CD4-positive, alpha-beta T cell treated with Interferon alpha-2 for 1 hour (primary cell): ENCODE measurements around the gene STRAP.
"Not testable (repeated sequence)": the region's sequence is repeated elsewhere in the genome, so short reads cannot be mapped to it uniquely, and the experiment has no call there.

Experiments used
- DNase-seq, 2 donors: peaks; one replicate each; pipeline ENCODE4 v3.0.0-alpha.2; 2020 to 2022

The STRAP gene

DNA sequence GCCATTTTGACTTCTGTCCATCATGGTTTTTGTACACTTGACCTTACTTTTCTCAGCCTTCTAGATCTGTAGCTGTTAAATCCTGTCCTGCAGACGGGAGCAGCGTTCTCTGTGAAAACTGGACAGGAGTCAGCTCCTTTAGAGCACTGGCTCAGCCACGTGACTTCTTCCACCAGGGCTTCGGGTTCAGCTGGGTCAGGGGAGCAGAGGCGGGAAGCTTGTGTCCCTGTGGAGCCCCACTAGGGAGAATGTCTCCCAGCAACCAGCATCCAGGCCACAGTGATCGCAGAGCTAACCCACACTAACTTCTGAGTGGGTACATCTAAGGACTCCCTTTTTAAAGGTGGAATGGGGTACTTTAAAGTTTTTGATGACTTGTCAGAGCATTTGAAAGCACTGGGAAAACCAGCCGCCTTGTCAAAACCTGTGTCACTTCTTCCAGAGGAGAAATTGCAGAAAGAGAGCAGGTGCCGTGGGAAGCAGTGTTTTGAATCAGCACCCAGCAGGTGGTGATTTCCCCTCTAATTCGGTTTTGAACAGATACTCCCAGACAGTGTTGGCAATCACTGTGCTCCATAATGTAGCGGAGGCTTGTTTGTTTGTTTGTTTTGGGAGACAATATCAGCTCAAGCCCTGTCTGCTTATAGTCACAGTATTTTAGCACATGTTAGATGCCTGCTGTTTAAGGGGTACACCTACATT is 46.8 kb downstream of the STRAP start:
- no peak for DNase-seq

DNA sequence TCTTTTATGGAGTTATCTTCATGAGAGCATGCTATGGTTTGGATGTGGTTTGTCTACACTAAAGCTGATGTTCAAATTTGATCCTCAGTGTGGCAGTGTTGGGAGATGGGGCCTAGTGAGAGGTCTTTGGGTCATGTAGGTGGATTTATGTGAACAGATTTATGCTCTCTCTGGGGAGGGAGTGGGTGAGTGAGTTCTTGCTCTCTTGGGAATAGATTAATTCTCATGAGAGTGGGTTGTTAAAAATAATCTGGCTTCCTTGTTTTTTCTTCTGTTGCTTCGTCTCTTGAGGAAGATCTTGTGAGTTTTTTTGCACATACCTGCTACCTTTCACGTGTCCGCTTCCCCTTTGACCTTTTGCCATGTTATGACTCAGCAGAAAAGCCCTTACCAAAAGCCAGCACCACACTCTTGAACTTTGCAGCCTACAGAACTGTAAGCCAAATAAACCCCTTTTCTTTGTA is 49.4 kb downstream of the STRAP start:
- DNase-seq = no peak

DNA sequence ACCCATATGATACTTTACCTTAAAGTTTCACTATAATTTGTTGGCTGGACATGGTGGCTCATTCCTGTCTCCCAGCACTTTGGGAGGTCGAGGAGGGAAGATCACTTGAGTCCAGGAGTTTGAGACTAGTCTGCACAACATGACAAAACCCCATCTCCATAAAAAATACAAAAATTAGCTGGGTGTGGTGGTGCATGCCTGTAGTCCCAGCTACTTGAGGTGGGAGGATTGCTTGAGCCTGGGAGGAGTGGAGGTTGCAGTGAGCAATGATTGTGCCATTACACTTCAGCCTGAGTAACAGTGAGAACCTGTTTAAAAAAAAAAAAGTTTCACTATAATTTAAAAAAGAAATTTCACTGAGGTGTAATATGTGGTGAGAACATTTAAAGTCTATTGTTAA is 50.1 kb downstream of the STRAP start:
- DNase-seq = no peak

DNA sequence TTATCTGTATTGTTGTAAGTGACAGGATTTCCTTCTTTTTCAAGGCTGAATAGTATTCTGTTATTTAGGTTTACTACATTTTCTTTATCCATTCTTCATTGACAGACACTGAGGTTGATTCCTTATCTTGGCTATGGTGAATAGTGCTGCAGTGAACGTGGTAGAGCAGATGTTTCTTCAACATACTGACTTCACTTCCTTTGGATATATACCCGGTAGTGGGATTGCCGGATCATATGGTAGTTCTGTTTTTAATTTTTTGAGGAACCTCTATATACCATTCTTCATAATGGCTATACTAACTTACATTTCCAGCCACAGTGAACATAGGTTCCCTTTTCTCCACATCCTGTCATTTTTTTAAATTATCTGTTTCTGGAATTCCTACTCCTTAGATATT is 50.8 kb downstream of the STRAP start:
- no peak for DNase-seq

DNA sequence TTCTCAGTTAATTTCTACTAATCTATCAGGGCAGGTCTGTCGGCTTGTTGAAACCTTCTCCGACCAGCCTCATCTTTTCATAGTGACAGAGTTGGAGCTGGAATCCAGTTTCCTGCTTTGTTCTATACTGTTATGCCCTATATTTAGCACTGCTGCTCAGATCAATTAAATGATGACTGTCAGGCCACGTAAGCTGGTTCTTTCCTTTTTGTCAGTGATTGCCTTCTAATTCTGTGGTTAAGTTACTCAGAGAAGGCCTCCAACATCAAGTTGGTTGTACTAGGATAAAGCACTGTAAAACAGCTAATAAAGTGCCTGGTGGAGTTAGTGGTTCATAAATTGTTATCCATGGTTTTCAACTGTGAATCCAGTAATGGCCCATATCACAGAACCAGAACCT is 51.6 kb downstream of the STRAP start:
- no peak for DNase-seq

GRCh38 chr12:15936751-15937150 is 54.6 kb downstream of the STRAP start:
- DNase-seq = no peak

DNA sequence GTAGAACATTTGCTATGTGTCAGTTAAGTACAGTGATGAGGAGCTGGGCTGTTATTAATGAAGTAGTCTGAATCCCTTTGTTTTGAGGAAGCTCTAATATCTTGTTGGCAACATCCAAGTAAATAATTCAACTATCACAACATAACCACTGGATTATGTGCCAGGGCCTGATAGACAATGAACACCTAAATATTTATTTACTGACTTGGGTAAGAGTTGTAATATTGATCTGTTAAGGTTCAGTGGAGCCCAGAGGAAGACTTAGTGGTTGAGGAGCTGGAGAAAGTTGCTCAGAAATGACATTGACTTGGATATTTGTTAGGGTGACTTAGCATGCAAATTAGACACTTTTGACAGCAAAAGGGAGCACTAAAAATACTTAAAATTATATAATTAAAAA is 55.7 kb downstream of the STRAP start:
- DNase-seq = no peak

- no peak for DNase-seq
These were observed 56.9 kb downstream of the STRAP start for GRCh38 chr12:15939111-15939510.

DNA sequence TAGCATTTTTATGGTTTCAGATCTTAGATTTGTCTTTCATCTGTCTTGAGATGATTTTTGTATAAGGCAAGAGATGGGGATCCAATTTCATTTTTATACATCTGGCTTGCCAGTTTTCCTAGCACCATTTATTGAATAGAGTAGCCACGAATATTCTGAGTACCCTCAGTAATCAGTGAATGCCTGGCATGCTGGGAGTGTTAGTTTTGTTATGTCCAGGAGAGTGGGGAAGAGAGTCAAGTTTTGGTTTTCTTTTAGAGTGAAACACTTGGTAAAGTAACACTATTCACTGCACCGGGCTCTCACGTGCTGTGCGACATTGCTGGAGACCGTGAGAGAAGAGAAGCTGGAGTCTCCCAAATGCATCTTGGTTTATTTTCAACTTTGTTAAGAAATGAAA is 60.3 kb downstream of the STRAP start:
- DNase-seq = no peak

GRCh38 chr12:15943519-15943918 is 61.3 kb downstream of the STRAP start:
- not testable (repeated sequence) for DNase-seq

DNA sequence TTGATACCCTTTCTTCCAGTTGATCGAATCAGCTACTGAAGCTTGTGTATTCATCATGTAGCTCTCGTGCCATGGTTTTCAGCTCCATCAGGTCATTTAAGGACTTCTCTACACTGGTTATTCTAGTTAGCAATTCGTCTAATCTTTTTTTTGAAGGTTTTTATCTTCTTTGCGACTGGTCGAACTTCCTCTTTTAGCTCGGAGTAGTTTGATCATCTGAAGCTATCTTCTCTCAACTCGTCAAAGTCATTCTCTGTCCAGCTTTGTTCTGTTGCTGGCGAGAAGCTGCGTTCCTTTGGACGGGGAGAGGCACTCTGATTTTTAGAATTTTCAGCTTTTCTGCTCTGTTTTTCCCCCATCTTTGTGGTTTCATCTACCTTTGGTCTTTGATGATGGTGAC is 66.3 kb downstream of the STRAP start:
- not testable (repeated sequence) for DNase-seq
